GM18505 (cell line): ENCODE results near the gene PNLIP.

ENCODE experiments used
- ATAC-seq: cut with Tn5 transposase; IDR thresholded peaks from one replicate; pipeline ENCODE4 v1.9.1; 2021; ENCODE audit not compliant: unreplicated experiment
- POLR2A ChIP-seq: IDR thresholded peaks from 4 replicates; pipeline ENCODE4 v1.6.1; 2011; ENCODE audit warnings: borderline replicate concordance; ENCODE audit not compliant: insufficient read depth, insufficient read length; ENCODE audit errors: extremely low read depth

PNLIP gene

GRCh38 chr10:116613471-116613870, 67.7 kb downstream of the PNLIP start:
- no peak for ATAC-seq
- no peak for TF ChIP-seq POLR2A

DNA sequence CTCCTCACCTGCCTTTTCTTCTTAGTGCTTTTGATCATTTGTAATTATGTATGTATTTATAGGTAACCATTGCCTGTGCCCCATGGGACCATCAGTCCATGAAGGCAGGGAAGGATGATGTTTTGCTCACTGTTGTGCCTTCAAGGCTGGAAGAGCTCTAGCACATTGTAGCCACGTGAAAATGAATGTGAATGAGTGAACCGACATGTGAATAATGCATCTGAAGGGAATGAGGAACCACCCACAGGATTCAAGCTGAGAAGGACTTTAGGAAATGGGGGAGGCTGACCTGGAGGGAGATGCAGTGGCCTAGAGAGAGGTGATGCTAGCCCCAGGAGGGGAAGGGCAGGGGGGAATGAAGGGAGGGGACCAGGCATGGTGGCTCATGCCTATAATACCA, 69.1 kb downstream of the PNLIP start:
- no peak for ATAC-seq
- no peak for TF ChIP-seq POLR2A

GRCh38 chr10:116615199-116615776, 69.6 kb downstream of the PNLIP start:
- TF ChIP-seq POLR2A, result no peak
- ATAC-seq, result no peak
